ENCODE data around the gene DNAJC17.

DNAJC17 gene

DNA sequence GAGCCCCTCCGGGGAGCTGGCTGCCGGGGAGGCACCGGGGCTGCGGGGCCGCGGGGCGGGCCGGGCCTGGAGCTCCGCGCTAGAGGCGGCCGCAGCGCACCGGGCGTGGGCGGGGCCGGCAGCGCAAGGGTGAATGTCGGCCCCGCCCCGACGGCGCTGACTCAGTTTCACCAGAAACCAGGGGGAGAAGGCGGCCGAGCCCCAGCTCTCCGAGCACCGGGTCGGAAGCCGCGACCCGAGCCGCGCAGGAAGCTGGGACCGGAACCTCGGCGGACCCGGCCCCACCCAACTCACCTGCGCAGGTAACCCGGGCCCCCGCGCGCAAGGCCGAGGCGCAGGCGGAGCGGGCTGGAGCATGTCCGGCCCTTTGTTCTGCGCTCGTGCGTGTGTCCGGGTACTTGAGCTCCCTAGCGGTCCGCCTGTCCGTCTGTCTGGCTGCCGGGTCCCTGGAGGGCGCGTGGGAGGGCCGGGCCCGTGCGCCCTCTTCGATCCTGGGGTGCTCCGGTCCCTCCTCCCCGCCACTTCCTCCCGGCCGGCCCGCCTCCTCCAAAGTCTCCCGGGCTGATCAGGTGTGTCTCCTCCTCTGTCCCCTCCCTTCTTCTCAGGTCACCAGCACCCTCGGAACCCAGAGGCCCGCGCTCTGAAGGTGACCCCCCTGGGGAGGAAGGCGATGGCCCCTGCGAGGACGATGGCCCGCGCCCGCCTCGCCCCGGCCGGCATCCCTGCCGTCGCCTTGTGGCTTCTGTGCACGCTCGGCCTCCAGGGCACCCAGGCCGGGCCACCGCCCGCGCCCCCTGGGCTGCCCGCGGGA, 36.8 kb upstream of the DNAJC17 start, which contains the start of gene SPINT1:
TSS of gene SPINT1 (plus strand) at position 164 of the 811 bp plus-strand sequence. CDS start at position 671, 507 bp downstream.
- peak within 1 kb of the TSS; percentile 61 for H3K4me3 ChIP-seq (ENCODE audit: low read length)
- no peak for TF ChIP-seq ZNF274 (IDR thresholded peaks at IDR 0.05; ENCODE audit: low read depth, low read length)

DNA sequence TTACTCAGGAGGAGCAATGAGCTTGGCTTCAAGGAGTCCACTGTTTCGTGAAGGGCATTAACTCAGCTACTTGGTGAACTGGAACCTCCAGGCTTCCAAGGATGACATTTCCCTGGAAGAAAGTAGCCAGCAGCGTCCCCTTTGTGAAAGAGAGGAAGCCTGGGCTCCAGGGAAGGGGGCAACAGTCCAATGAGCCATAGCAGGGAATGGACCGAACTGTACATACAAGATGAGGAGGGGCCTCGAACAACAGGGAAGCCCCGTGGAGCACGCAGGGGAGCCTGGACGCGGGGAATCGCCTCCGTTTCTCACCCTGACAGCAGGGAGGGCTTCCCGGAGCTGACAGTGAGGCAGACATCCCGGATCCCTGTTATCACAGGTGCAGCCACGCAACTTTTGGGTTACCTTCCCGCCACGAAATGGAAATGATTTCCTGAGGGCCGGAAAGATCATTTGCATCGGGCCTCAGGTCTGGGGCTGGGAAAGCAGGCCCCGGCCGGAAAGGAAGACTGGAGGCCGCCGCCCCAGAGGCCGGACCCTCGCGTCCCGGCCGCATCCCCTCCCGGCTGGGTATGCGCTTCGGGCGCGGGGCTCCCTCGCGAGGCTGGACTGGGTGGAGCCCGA, 36.1 kb upstream of the DNAJC17 start:
- peak overlapping the region; percentile 61; the same call in 1 of the 2 replicates for H3K4me3 ChIP-seq (ENCODE audit: low read length)
- TF ChIP-seq ZNF274 (IDR thresholded peaks at IDR 0.05; ENCODE audit: low read depth, low read length): no peak

DNA sequence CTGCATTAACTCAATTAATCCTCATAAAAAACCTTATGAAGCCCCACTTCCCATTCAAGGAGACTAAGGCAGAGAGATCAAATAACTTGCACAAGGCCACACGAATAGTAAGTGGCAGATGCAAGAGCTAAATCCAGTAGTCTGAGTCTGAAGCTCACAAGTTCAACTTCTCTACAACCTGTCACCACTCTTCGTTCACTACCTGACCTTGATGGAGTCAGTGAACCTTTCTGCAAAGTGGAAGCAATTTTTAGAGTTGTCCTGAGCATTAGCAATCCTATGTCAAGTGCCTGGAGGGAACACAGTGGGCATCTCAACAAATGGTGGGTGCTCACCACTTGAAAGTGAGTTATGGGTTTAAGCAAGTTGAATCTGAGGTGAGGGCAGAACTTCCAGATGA, 34.5 kb upstream of the DNAJC17 start:
- H3K4me3 ChIP-seq (ENCODE audit: low read length): no peak overlapping the region
- TF ChIP-seq ZNF274 (IDR thresholded peaks at IDR 0.05; ENCODE audit: low read depth, low read length): no peak

DNA sequence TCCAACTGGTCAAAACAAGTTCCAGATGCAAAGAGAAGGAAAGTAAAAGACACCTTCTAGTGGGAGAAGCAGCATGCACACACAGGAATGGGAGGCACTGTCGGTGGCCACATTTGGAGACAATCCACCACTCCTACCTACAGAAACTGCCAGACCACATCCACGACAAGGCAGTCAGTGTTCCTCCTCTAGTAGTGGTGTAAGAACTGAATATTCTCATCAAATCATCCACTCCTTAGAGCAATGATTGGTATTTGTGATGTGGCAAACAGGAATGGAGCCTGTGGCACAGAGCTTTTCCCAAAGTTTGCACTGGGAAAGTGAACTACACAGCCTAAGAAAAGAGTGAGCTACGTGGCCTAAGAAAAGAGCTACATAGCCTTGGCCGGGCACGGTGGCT, 31.5 kb upstream of the DNAJC17 start:
- H3K4me3 ChIP-seq (ENCODE audit: low read length): no peak overlapping the region
- TF ChIP-seq ZNF274 (IDR thresholded peaks at IDR 0.05; ENCODE audit: low read depth, low read length): no peak

DNA sequence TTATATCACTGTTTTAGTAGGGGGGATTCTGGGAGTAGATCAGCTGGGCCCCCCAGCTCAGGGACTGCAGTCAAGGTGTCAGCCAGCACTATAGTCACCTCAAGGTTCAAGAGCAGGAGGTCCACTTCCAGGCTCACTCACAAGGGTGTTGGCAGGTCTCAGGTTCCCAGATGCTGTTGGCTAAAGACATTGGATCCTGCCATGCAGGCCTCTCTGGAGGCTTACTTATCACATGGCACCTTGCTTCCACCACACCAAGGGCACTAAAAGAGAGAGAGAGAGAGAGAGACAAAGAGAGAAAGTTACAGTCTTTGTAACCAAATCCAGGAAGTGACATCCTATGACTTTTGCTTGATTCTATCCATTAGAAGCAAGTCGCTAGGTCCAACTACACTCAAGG, 28.7 kb upstream of the DNAJC17 start:
- no peak overlapping the region for H3K4me3 ChIP-seq (ENCODE audit: low read length)
- no peak for TF ChIP-seq ZNF274 (IDR thresholded peaks at IDR 0.05; ENCODE audit: low read depth, low read length)

DNA sequence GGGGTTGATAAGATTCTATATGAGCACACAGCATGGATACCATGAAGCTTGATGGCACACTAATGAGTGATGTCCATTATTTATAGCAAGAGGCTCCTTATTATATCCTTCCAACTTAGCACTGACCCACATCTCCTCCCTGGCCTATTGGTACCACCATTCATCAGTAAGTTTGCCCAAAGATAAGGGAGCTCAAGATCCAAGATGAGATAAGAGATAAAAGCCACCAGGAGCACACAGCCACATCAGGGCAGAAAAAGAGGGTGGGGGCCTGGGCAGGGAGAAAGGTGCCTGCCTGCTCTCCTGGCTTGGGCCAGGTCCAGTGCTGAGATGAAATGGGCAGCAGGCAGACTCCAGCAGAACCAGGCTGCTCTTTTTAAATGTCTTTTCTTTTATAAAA, 25.6 kb upstream of the DNAJC17 start:
- no peak overlapping the region for H3K4me3 ChIP-seq (ENCODE audit: low read length)
- TF ChIP-seq ZNF274 (IDR thresholded peaks at IDR 0.05; ENCODE audit: low read depth, low read length): no peak

DNA sequence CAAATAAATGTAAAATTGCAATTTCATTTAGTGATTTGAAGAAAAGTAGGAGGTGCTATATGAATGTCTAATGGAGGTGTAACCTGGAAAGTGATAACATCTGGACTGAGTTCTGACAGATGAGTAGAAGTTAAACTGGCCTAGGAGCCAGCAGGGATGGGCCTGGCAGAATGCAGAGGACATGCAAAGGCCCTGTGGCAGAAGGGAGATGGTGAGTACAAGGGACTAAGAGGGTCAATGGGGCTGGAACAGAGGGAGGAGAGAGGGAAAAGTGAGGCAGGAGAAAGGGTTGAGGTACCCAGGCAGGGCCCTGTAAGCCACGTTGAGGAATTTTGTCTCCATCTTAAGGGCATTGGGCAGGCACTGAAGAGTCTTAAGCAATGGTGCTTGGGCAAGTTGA, 24.6 kb upstream of the DNAJC17 start:
- TF ChIP-seq ZNF274 (IDR thresholded peaks at IDR 0.05; ENCODE audit: low read depth, low read length): no peak

DNA sequence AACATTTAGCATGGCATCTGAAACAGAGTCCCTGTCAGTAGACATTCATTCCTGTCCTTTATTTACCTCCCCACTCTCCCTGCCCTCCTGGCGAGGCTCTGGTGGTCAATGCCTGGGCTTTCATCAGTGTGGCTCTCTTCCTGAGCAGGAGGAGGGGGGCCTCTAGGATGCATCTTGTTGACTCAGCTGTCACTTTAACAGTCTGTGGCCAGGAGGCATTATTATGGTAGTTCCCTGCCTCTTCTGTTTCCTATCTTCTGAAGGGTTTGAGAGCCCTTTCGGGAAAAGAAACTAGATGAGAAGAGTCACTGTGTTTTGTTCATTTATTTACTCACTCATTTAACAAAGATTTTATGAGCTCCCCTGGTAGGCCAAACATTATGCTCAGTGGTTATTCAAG, 23.6 kb upstream of the DNAJC17 start:
- no peak overlapping the region for H3K4me3 ChIP-seq (ENCODE audit: low read length)
- no peak for TF ChIP-seq ZNF274 (IDR thresholded peaks at IDR 0.05; ENCODE audit: low read depth, low read length)

More for the DNA sequence above, 24.6 kb upstream of the DNAJC17 start:
- no peak overlapping the region for H3K4me3 ChIP-seq (ENCODE audit: low read length)

DNA sequence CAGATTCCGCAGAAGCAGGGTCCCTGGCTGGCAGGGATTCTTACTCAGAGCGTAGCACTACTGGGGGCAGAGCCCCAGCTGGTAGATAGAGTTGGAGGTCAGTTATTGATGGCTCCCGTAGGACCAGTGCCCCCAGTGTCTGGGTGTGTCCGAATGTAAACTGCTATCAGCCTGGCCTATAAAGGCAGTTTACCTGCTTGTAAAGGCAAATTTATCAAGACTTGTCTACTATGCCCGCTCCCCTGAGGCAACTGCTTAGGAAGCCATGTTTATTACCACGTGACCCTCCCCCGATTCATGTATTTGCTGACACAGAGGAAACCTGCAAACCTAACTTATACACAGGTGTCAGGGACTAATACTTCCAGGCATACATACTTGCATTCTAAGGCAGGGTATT, 21.8 kb upstream of the DNAJC17 start:
- no peak for TF ChIP-seq ZNF274 (IDR thresholded peaks at IDR 0.05; ENCODE audit: low read depth, low read length)
- no peak overlapping the region for H3K4me3 ChIP-seq (ENCODE audit: low read length)

DNA sequence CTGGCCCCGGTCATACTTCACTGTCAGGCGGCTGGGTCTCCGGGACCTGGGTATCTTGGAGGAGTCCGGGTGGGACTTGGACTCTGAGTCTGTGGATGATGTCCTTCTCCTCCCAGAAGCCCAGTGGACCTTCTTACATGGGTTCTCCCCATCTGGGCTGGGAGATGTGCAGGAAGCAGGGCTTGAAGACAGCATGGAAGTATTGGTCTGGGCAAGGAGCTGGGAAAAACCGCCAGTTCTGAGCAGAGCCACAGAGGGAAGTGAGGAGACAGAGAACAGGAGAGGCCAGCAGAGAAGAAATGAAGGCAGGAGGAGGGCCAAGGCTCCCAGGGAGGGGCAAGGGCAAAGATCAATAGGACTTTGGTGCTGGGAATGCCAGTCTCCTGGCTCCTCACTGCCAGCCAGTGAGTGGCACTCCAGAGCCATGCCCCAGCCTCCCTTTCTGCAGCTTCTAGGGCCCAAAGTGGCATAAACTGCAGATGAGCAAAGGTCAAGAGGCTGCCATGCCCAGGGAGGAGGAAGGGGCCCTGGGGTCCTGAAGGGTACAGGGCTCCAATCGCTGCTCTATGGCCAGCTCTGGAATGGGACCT, 21.3 kb upstream of the DNAJC17 start, which contains the start of gene PPP1R14D:
TSS of gene PPP1R14D (minus strand) at position 262 of the 590 bp plus-strand sequence. CDS start at position 195, 67 bp downstream.
- H3K4me3 ChIP-seq (ENCODE audit: low read length): no peak within 1 kb of the TSS
- TF ChIP-seq ZNF274 (IDR thresholded peaks at IDR 0.05; ENCODE audit: low read depth, low read length): no peak

DNA sequence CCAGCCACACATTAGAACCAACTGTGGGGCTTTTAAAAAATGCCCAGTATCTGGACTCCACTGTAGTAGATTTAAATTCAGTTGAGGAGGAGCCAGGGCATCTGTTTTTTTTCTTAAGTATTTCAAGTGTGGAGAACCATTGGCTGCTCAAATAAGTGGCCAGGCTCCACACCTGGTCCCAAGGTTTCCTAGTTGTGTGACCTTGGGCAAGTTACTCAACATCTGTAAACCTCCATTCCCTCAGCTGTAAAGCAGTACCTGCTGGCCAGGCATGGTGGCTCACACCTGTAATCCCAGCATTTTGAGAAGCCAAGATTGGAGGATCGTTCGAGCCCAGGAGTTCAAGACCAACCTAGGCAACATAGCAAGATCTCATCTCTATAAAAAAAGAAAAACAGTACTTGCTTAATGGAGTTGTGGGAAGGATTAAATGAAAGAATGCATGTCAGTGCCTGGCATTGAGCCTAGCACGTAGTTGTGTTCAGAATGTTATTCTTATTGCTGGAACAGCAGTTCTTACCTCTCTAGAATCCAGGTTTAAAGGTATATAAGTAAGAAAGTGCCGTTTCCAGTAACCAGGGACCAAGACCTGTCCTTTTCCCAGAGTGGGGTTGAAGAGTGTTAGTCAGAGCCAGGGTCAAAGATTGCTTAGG, 19.3 kb upstream of the DNAJC17 start:
- TF ChIP-seq ZNF274 (IDR thresholded peaks at IDR 0.05; ENCODE audit: low read depth, low read length): no peak
- no peak overlapping the region for H3K4me3 ChIP-seq (ENCODE audit: low read length)

DNA sequence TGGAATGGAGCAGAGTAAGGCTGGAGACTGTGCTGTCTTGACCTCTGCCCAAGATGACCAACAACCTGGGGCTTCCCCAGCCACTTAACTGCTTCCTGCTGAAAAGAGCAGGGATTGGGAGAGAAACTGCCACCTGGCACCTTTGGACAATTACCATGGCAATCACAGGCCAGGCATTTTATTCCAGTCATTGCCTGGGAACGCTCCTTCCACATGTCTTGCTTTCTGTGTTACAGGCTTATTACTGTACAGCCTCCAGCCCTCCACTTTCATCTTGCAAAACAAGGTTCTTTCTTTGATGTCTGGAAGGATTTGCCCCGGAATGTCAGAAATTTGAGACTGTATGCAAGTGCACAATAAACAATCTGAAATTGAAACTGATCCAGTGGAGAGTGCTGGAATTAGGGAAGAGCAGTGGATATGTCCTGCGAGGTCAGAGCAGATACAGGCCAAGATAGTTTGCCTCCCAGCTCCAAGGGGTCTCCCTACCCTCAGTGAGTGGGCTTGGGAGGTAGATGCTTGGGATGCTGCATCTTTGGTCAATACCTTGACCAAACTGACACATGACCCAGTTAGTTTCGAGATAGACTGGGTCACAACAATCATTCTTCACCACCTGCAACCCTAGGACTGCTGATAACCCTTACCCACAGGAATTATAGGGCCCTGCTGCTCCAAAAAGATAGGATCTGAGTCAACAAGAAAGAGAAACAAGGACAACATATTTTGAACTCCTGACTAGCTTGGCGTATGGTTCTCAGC, 18.6 kb upstream of the DNAJC17 start:
- H3K4me3 ChIP-seq (ENCODE audit: low read length): no peak overlapping the region

DNA sequence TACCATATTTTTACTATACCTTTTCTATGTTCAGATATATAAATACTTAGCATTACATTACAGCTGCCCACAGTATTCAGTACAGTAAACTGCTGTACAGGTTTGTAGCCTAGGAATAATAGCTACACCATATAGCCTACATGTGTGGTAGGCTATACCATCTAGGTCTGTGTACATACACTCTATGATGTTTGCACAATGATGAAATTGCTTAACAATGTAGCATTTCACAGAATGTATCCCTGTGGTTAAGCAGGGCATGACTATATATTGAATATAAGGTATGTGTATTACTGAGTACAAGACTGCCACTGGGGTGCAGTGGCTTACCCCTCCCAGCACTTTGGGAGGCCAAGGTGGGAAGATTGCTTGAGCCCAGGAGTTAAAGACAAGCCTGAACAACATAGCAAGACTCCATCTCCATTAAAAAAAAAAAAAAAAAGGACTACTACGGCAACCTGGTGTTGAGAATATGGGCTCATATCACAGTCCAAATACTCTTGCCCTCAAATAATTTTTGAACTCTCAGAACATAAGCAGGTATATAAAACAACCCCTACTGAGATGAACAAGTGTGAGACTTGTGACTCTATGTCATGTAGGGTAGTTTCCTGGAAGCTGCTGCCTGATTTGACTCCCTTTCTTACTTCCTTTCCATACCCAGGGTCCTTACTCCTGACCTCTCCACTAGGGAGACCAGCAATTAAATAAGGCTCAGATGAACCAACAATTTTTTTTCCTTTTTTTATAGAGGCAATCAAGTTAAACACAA, 16.5 kb upstream of the DNAJC17 start:
- no peak overlapping the region for H3K4me3 ChIP-seq (ENCODE audit: low read length)
- no peak for TF ChIP-seq ZNF274 (IDR thresholded peaks at IDR 0.05; ENCODE audit: low read depth, low read length)

More for the DNA sequence above, 18.6 kb upstream of the DNAJC17 start:
- TF ChIP-seq ZNF274 (IDR thresholded peaks at IDR 0.05; ENCODE audit: low read depth, low read length): no peak

Data from GM08714 (cell line).